Gastroesophageal sphincter (tissue), 3 donors: Measurements from ENCODE around the gene GMPR.

Experiments
- EP300 ChIP-seq: sonication (generic); formaldehyde crosslinking; IDR thresholded peaks from one replicate; pipeline ENCODE4 v1.6.1; 2017; ENCODE audit warnings: antibody characterized with exemption, mild to moderate bottlenecking
- POLR2A ChIP-seq, 2 donors: fragments of 450-650 bp; IDR thresholded peaks; one replicate each; pipeline ENCODE4 v1.6.1; 2017; ENCODE audit warnings: antibody characterized with exemption in 2 of 2, mild to moderate bottlenecking in 2 of 2, moderate library complexity in 1 of 2
- POLR2AphosphoS5 ChIP-seq: sonication (generic); formaldehyde crosslinking; IDR thresholded peaks from one replicate; pipeline ENCODE4 v1.6.1; 2017; ENCODE audit warnings: antibody characterized with exemption
- TF ChIP-seq, protein P1 (sequence below), 4 experiments: fragments of 200-600 bp in 2 of 4; fragments of 450-650 bp in 2 of 4; sonication (generic) in 1 of 4; IDR thresholded peaks; one replicate each; pipeline ENCODE4 v1.5.1; 2017 to 2019; ENCODE audit warnings: antibody characterized with exemption in 4 of 4, mild to moderate bottlenecking in 2 of 4, moderate library complexity in 2 of 4

DNA sequence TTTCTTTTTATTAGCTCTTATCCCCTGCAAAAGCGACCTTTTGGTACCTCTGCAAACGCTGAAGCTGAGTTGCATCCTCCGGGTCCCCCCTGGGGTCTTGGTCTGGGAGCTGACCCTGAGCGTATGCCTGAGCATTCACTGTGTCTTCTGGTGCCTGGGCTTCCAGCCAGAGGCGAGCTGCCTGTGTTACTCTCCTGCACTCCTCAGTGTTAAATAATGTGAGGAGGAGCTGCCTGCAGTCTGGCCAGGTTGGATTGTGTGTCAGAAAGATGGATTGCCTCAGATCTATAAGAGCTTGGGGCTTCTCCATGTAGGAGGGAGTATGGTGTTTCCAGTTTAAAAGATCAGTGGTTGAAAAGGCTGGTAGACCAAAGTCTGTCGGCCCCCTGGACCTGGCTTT, 8.7 kb upstream of the GMPR start:
- TF ChIP-seq, protein P1, sequence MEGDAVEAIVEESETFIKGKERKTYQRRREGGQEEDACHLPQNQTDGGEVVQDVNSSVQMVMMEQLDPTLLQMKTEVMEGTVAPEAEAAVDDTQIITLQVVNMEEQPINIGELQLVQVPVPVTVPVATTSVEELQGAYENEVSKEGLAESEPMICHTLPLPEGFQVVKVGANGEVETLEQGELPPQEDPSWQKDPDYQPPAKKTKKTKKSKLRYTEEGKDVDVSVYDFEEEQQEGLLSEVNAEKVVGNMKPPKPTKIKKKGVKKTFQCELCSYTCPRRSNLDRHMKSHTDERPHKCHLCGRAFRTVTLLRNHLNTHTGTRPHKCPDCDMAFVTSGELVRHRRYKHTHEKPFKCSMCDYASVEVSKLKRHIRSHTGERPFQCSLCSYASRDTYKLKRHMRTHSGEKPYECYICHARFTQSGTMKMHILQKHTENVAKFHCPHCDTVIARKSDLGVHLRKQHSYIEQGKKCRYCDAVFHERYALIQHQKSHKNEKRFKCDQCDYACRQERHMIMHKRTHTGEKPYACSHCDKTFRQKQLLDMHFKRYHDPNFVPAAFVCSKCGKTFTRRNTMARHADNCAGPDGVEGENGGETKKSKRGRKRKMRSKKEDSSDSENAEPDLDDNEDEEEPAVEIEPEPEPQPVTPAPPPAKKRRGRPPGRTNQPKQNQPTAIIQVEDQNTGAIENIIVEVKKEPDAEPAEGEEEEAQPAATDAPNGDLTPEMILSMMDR (IDR thresholded peaks at IDR 0.05): no peak
- TF ChIP-seq POLR2A (IDR thresholded peaks at IDR 0.05) (no peak), POLR2AphosphoS5 (no peak), EP300 (no peak)
